Measurements from ENCODE around the gene CEBPB.

- TF ChIP-seq CTCF (conservative IDR thresholded peaks at IDR 0.05 in 1 of 2, IDR thresholded peaks at IDR 0.05 in 1 of 2; ENCODE audit: low read depth in 1 of 2, low read length in 2 of 2) = no peak
- no peak for TF ChIP-seq EZH2 (IDR thresholded peaks at IDR 0.05; ENCODE audit: low read length, missing control alignments)
Measured at GRCh38 chr20:50215926-50216325, 25.3 kb downstream of the CEBPB start.

All from fibroblast of lung (primary cell).